ENCODE measurements around the gene TRPM3. TPM values are rescaled to one million over a fixed set of nuclear protein-coding genes. Genes with fewer than 3 reads are reported as not detected.

TRPM3 gene
- total and polyA plus RNA-seq, 2 donors (not counting 1 experiment from before 2014, with no cell fraction given) = not detected

DNA sequence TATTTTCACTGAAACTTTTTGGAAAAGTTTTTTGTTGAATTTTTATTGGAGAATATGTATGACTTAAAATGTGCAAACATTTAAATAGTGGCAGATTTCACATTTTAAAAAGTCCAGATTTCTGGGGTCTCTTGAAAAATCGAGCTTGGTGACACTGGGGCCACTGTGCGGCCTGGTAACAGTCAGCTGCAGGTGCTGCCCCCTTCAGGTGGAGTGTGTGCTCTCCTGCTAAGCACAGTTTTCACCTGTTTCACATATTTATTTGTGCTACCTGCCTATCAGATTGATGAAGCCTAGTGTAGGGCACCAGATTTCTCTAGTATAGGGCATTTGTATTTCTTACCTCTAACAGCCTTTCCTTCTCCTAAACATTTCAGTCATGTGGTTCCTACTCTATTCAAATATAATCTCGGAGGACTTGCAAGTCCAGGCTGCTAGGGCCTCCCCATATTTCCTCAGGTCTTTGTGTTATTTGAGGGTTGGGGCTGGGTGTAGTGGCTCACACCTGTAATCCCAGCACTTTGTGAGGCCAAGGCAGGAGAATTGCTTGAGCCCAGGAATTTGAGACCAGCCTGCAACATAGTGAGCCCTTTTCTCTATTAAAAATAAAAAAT lies 611.2 kb downstream of the TRPM3 start:
- H3K9ac ChIP-seq (ENCODE audit: low read length) = no peak overlapping the region
- WGBS (ENCODE audit: insufficient coverage) = 92% methylated on average over 2 of the region's 3 CpGs
- no peak overlapping the region for H3K27ac ChIP-seq (ENCODE audit: low read length in 2 of 2)
- Mint-ChIP-seq H3K27me3 (no peaks in the 10 kb centered on the region), H3K4me3 (no peak overlapping the region), H3K9me3 (ENCODE audit: insufficient read depth) (no peaks in the 10 kb centered on the region), H3K27ac (no peak overlapping the region), H3K4me1 (no peaks in the 10 kb centered on the region)
- no peaks in the 10 kb centered on the region for H3K4me1 ChIP-seq (ENCODE audit: control insufficient read depth in 2 of 2, insufficient read depth in 2 of 2, low read length in 2 of 2)
- H3K4me2 ChIP-seq (replicated peaks; ENCODE audit: low read depth, low read length, poor library complexity, severe bottlenecking) = no peak overlapping the region
- no peaks in the 10 kb centered on the region for H3K79me2 ChIP-seq (ENCODE audit: control insufficient read depth, insufficient read depth, low read length)
- no peak overlapping the region for H3K4me3 ChIP-seq (ENCODE audit: control extremely low read depth in 1 of 5, extremely low read depth in 1 of 5, insufficient read depth in 1 of 5, low read depth in 2 of 5, low read length in 4 of 5)
- peaks cover 0 to 3% (median 0%) of the 10 kb centered on the region in 3 donors for H3K9me3 ChIP-seq (ENCODE audit: control extremely low read depth in 1 of 3, control insufficient read depth in 2 of 3, insufficient read depth in 1 of 3, low read length in 2 of 3)
- ATAC-seq (ENCODE audit: low read depth) = no peak
- DNase-seq = no peak
- TF ChIP-seq, protein P1, sequence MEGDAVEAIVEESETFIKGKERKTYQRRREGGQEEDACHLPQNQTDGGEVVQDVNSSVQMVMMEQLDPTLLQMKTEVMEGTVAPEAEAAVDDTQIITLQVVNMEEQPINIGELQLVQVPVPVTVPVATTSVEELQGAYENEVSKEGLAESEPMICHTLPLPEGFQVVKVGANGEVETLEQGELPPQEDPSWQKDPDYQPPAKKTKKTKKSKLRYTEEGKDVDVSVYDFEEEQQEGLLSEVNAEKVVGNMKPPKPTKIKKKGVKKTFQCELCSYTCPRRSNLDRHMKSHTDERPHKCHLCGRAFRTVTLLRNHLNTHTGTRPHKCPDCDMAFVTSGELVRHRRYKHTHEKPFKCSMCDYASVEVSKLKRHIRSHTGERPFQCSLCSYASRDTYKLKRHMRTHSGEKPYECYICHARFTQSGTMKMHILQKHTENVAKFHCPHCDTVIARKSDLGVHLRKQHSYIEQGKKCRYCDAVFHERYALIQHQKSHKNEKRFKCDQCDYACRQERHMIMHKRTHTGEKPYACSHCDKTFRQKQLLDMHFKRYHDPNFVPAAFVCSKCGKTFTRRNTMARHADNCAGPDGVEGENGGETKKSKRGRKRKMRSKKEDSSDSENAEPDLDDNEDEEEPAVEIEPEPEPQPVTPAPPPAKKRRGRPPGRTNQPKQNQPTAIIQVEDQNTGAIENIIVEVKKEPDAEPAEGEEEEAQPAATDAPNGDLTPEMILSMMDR (IDR thresholded peaks at IDR 0.05) = peak; percentile 14
- no peak for TF ChIP-seq EZH2 (IDR thresholded peaks at IDR 0.05; ENCODE audit: borderline replicate concordance, insufficient read depth, low read depth, low read length, poor library complexity, severe bottlenecking)
- H3K27me3 ChIP-seq (replicated peaks in 1 of 4; ENCODE audit: control extremely low read depth in 1 of 4, control insufficient read depth in 3 of 4, insufficient read depth in 4 of 4, low read length in 3 of 4) = no peaks in the 10 kb centered on the region
- H2AFZ ChIP-seq (ENCODE audit: insufficient read depth, low read depth, low read length, poor library complexity, severe bottlenecking) = no peak overlapping the region
- POLR2A ChIA-PET = no interaction called here
- intact Hi-C loops (cut with micrococcal nuclease) = no loop called here
- H4K20me1 ChIP-seq (ENCODE audit: control insufficient read depth, insufficient read depth, low read length, poor library complexity, severe bottlenecking) = no peaks in the 10 kb centered on the region
- H3K36me3 ChIP-seq (replicated peaks in 1 of 2; ENCODE audit: control extremely low read depth in 1 of 2, control insufficient read depth in 1 of 2, extremely low read depth in 1 of 2, insufficient read depth in 2 of 2, low read length in 1 of 2) = no peaks in the 10 kb centered on the region
- CTCF ChIA-PET = interaction anchor here (1.4 to 1.7 kb wide), 2 partner anchors 11 to 92 kb away, joined by 3 to 5 read pairs; no protein-coding TSS in a partner anchor

DNA sequence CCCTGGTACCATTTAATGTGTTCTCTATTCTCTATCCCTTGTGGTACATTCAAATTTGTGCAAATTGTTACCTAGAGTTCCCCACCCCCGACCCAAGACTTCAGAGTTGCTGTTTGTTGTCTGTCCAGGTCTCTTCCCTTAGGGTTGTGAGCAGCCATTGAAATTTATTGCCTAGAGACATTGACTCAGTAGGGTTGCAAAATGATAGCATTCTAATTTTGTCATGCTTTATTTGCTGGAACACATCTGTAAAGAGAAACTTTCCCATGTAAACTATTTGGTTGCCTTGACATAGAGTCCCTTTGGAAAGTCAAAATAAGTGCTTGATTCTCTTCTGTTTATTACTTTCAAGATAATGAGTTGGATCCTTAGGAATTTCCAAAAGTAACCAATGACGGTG lies 615.3 kb downstream of the TRPM3 start:
- intact Hi-C loops (cut with micrococcal nuclease) = no loop called here
- Mint-ChIP-seq H3K27ac (no peak overlapping the region), H3K27me3 (no peaks in the 10 kb centered on the region), H3K9me3 (ENCODE audit: insufficient read depth) (no peaks in the 10 kb centered on the region), H3K4me1 (no peaks in the 10 kb centered on the region), H3K4me3 (no peak overlapping the region)
- no peak for ATAC-seq (ENCODE audit: low read depth)
- no peaks in the 10 kb centered on the region for H4K20me1 ChIP-seq (ENCODE audit: control insufficient read depth, insufficient read depth, low read length, poor library complexity, severe bottlenecking)
- H3K4me2 ChIP-seq (replicated peaks; ENCODE audit: low read depth, low read length, poor library complexity, severe bottlenecking) = no peak overlapping the region
- no peak overlapping the region for H3K9ac ChIP-seq (ENCODE audit: low read length)
- peaks cover 0 to 3% (median 0%) of the 10 kb centered on the region in 3 donors for H3K9me3 ChIP-seq (ENCODE audit: control extremely low read depth in 1 of 3, control insufficient read depth in 2 of 3, insufficient read depth in 1 of 3, low read length in 2 of 3)
- no peaks in the 10 kb centered on the region for H3K27me3 ChIP-seq (replicated peaks in 1 of 4; ENCODE audit: control extremely low read depth in 1 of 4, control insufficient read depth in 3 of 4, insufficient read depth in 4 of 4, low read length in 3 of 4)
- no peaks in the 10 kb centered on the region for H3K36me3 ChIP-seq (replicated peaks in 1 of 2; ENCODE audit: control extremely low read depth in 1 of 2, control insufficient read depth in 1 of 2, extremely low read depth in 1 of 2, insufficient read depth in 2 of 2, low read length in 1 of 2)
- DNase-seq = no peak
- ChIA-PET POLR2A (no interaction called here), CTCF (no interaction called here)
- H3K79me2 ChIP-seq (ENCODE audit: control insufficient read depth, insufficient read depth, low read length) = no peaks in the 10 kb centered on the region
- TF ChIP-seq EZH2 (IDR thresholded peaks at IDR 0.05; ENCODE audit: borderline replicate concordance, insufficient read depth, low read depth, low read length, poor library complexity, severe bottlenecking) = no peak
- TF ChIP-seq, protein P1 (IDR thresholded peaks at IDR 0.05) = no peak
- 80% methylated on average over 1 of the region's 2 CpGs for WGBS (ENCODE audit: insufficient coverage)
- H2AFZ ChIP-seq (ENCODE audit: insufficient read depth, low read depth, low read length, poor library complexity, severe bottlenecking) = no peak overlapping the region
- H3K4me3 ChIP-seq (ENCODE audit: control extremely low read depth in 1 of 5, extremely low read depth in 1 of 5, insufficient read depth in 1 of 5, low read depth in 2 of 5, low read length in 4 of 5) = no peak overlapping the region
- H3K27ac ChIP-seq (ENCODE audit: low read length in 2 of 2) = no peak overlapping the region
- no peaks in the 10 kb centered on the region for H3K4me1 ChIP-seq (ENCODE audit: control insufficient read depth in 2 of 2, insufficient read depth in 2 of 2, low read length in 2 of 2)
